IgD-negative memory B cell (primary cell): ENCODE data around the gene ZNF630. TPM values are rescaled to one million over a fixed set of nuclear protein-coding genes. Genes with fewer than 3 reads are reported as not detected.
"Not testable (repeated sequence)": the region's sequence is repeated elsewhere in the genome, so short reads cannot be mapped to it uniquely, and the experiment has no call there.

ENCODE experiments used
- H3K27ac Mint-ChIP-seq, 3 donors: one replicate each; pipeline ENCODE4 v1.8.0; 2020 to 2022; ENCODE audit warnings: mild to moderate bottlenecking in 3 of 3, mixed read lengths in 3 of 3, moderate library complexity in 1 of 3
- H3K27me3 Mint-ChIP-seq: one replicate; pipeline ENCODE4 v1.8.0; 2021; ENCODE audit warnings: mixed read lengths
- H3K36me3 Mint-ChIP-seq: one replicate; pipeline ENCODE4 v1.8.0; 2020; ENCODE audit warnings: mild to moderate bottlenecking, mixed read lengths
- H3K4me1 Mint-ChIP-seq, 3 donors: one replicate each; pipeline ENCODE4 v1.8.0; 2020 to 2022; ENCODE audit warnings: mixed read lengths in 3 of 3, mild to moderate bottlenecking in 1 of 3
- H3K4me3 Mint-ChIP-seq, 4 donors: one replicate each; pipeline ENCODE4 v1.8.0; 2020 to 2022; ENCODE audit warnings: mild to moderate bottlenecking in 4 of 4, mixed read lengths in 4 of 4, moderate library complexity in 3 of 4
- H3K9me3 Mint-ChIP-seq, 3 donors: one replicate each; pipeline ENCODE4 v1.8.0; 2020 to 2021; ENCODE audit warnings: mixed read lengths in 3 of 3, mild to moderate bottlenecking in 1 of 3
- polyA plus RNA-seq: library from polyadenylated mRNA; unstranded; fragments of 300-500 nt; fragmentation: Illumina TruSeq; gene quantifications from one replicate; pipeline ENCODE4 v1.2.3, GENCODE V29; 2021

The ZNF630 gene
- polyA plus RNA-seq, 1 donor from 2014 or later = 4.1 TPM

DNA sequence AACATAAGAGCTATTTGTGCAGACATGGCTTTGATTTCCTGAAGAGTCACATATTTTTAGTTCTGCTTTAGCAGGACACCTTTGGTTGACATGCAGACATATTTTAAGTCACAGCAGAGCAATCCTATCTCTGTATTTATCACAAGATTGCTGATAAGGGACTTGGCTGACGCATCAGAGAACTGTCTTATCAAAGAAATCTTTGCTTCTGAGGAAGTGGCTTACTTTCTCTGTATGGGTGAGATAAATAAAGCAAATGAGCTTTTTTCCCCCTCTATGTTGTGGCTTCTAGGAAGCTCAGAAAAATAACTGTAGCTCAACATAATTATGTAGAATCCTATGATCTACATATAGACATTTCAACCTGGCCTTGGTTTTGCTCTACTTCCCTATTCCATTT lies 51.5 kb downstream of the ZNF630 start:
- not testable (repeated sequence) for H3K9me3 Mint-ChIP-seq, H3K27ac Mint-ChIP-seq, H3K4me1 Mint-ChIP-seq, H3K36me3 Mint-ChIP-seq, H3K4me3 Mint-ChIP-seq, H3K27me3 Mint-ChIP-seq

- H3K9me3 Mint-ChIP-seq = not testable (repeated sequence)
Observed at GRCh38 chrX:48016583-48017310, 54.7 kb downstream of the ZNF630 start.

DNA sequence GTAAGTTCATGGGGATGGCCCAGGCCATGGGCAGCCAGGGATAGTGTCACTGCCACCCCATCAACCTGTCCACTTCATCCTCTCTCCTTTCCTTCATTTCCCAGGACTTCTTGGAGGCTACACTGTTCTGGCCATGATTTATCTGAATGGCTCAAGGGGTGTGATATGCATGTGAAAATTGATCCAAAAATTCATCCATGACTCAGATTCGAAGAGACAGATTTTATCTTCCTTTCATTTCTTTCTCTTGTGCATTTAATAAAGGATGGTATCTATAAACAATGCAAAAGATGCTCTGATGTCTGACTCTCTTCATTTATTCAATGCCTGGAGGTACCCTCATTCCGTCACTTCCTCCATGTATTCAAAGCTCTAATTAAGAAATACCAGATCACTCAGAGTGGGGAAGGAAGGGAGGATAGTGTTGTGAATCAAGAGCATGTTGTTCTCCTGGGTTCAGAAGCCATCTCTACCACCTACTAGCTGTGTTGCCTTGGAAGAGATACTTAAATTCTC lies 61.9 kb downstream of the ZNF630 start:
- H3K9me3 Mint-ChIP-seq, H3K4me1 Mint-ChIP-seq, H3K27me3 Mint-ChIP-seq, H3K4me3 Mint-ChIP-seq, H3K27ac Mint-ChIP-seq, H3K36me3 Mint-ChIP-seq: not testable (repeated sequence)

More at GRCh38 chrX:48016583-48017310, 54.7 kb downstream of the ZNF630 start:
- H3K4me1 Mint-ChIP-seq, H3K4me3 Mint-ChIP-seq, H3K27me3 Mint-ChIP-seq, H3K36me3 Mint-ChIP-seq, H3K27ac Mint-ChIP-seq: not testable (repeated sequence)

Other genes with a start within 250 kb of the ZNF630 start
- gene ZNF81, start 234.7 kb downstream of the ZNF630 start, polyA plus RNA-seq = 2.8 TPM
- 6.2 TPM for gene ZNF182, start 67.7 kb downstream of the ZNF630 start, polyA plus RNA-seq
- gene SPACA5, start 64.7 kb downstream of the ZNF630 start, polyA plus RNA-seq = not detected
- gene SPACA5B, start 59.0 kb upstream of the ZNF630 start, polyA plus RNA-seq = not detected
- gene SSX5, start 125.2 kb upstream of the ZNF630 start, polyA plus RNA-seq = not detected
- gene SSX1, start 183.8 kb upstream of the ZNF630 start, polyA plus RNA-seq = not detected